Measurements from ENCODE around the gene PTPRJ. TPM values are rescaled to one million over a fixed set of nuclear protein-coding genes. Genes with fewer than 3 reads are reported as not detected.
"Not testable (repeated sequence)": the region's sequence is repeated elsewhere in the genome, so short reads cannot be mapped to it uniquely, and the experiment has no call there.

PTPRJ gene
- total RNA-seq, 1 donor from 2014 or later: 34.9 TPM

- TF ChIP-seq, protein P1, sequence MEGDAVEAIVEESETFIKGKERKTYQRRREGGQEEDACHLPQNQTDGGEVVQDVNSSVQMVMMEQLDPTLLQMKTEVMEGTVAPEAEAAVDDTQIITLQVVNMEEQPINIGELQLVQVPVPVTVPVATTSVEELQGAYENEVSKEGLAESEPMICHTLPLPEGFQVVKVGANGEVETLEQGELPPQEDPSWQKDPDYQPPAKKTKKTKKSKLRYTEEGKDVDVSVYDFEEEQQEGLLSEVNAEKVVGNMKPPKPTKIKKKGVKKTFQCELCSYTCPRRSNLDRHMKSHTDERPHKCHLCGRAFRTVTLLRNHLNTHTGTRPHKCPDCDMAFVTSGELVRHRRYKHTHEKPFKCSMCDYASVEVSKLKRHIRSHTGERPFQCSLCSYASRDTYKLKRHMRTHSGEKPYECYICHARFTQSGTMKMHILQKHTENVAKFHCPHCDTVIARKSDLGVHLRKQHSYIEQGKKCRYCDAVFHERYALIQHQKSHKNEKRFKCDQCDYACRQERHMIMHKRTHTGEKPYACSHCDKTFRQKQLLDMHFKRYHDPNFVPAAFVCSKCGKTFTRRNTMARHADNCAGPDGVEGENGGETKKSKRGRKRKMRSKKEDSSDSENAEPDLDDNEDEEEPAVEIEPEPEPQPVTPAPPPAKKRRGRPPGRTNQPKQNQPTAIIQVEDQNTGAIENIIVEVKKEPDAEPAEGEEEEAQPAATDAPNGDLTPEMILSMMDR (IDR thresholded peaks at IDR 0.05): no peak
- ATAC-seq (peak; percentile 49), DNase-seq (no peak)
- peaks cover 34% of the 10 kb centered on the region for H3K4me1 ChIP-seq
- H3K9me3 ChIP-seq: no peaks in the 10 kb centered on the region
- H3K27me3 ChIP-seq: no peaks in the 10 kb centered on the region
- no peak overlapping the region for H3K4me3 ChIP-seq
- no peaks in the 10 kb centered on the region for H3K36me3 ChIP-seq
- intact Hi-C loops (cut with DNase I): no loop called here
- H3K27ac ChIP-seq: no peak overlapping the region
These were observed 38.3 kb upstream of the PTPRJ start for GRCh38 chr11:47941907-47942558.

DNA sequence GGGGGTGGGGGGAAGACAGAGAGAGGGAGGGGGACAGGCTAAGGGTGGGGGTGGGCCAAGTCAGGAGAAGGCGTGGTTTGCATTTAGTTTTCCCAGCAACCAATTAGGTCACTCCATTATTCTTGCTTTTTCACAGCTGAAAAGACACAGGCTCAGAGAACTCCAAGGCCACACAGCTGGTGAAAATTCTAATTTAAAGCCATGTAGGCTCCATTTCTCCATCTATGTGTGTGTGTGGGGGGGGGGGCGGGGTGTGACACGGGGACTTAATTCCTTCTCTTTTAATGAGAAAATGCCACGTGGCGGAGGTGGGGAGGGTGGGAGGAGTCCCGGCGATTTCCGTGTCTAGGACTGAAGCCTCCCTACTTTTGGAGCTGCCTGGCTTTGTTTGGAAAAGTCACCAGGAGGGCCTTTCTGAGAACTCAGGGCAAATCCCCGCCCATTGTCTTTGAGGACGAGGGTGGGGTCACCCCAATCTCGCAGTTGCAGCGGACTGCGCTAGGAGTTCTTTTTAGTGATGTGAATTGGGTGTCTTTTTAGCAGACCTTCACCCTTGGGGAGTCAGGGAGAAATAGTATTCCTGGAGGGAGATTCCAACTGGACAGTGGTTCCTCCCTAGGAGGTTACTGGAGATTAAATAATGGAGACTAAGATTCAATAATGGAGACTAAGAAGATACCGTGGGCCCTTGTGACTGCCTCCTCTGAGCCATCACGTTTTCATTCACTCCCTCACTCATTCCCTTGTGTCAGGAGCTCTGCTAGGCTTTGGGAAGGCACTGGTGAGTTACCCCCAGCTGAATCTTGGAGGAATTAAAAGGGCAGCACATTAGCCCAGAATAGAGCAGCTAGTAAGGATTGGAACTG, 36.4 kb upstream of the PTPRJ start:
- H3K9me3 ChIP-seq: no peaks in the 10 kb centered on the region
- ATAC-seq: peak; percentile 48
- no peak overlapping the region for H3K4me3 ChIP-seq
- no peaks in the 10 kb centered on the region for H3K36me3 ChIP-seq
- intact Hi-C loops (cut with DNase I): no loop called here
- peak; percentile 74 for DNase-seq
- TF ChIP-seq, protein P1 (IDR thresholded peaks at IDR 0.05): no peak
- H3K4me1 ChIP-seq: peaks cover 25% of the 10 kb centered on the region
- no peaks in the 10 kb centered on the region for H3K27me3 ChIP-seq
- no peak overlapping the region for H3K27ac ChIP-seq

- H3K4me3 ChIP-seq: no peak overlapping the region
- no peaks in the 10 kb centered on the region for H3K9me3 ChIP-seq
- H3K27ac ChIP-seq: no peak overlapping the region
- H3K27me3 ChIP-seq: no peaks in the 10 kb centered on the region
- no peak for ATAC-seq
- H3K4me1 ChIP-seq: peaks cover 23% of the 10 kb centered on the region
- TF ChIP-seq, protein P1 (IDR thresholded peaks at IDR 0.05): no peak
- no peaks in the 10 kb centered on the region for H3K36me3 ChIP-seq
- intact Hi-C loops (cut with DNase I): no loop called here
- DNase-seq: no peak
These were observed 35.7 kb upstream of the PTPRJ start for GRCh38 chr11:47944632-47945031.

DNA sequence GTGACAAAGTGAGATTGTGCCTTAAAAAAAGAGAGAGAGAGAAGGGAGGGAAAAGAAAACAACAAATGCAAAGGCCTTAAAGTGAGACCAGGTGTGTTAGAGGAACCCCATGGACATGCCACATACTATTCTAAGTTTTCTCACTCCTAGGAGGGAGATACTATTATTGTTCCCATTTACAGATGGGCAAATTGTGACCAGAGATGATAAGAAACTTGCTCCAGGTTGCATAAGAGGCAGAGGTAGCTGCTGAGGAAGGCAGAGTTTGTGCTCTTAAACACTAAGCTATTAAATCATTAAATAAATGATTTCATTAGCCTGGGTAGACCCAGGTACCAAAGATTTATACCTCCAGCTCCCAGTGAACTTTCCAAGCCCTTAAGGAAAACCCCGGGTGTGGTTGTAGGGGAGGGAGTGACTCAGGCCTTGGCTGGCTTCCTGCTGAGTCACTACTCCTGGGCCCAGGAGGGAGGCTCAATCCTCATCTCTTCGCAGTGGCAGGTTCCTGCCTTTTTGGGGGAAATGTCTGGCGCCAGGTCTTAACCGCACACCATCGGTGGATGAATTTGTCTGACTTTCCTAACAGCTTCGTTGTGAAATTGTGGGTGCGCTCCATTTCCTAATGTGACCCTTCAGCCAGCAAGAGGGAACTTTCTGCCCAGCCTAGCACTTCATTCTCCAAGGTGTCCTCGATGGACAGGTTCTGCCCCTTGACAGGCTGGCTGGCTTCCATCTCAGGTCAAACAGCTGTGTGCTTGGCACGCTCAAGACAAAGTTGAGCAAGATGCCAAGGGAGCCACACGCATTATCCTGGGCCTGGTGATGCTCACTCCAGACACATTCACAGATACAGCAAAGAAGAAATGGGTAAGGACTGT, 33.4 kb upstream of the PTPRJ start:
- Histone ChIP-seq H3K4me1 (peaks cover 22% of the 10 kb centered on the region), H3K9me3 (no peaks in the 10 kb centered on the region), H3K27me3 (no peaks in the 10 kb centered on the region), H3K4me3 (no peak overlapping the region), H3K36me3 (no peaks in the 10 kb centered on the region), H3K27ac (peak overlapping the region; percentile 36)
- ATAC-seq (peak; percentile 88), DNase-seq (peak; percentile 87)
- intact Hi-C loops (cut with DNase I): no loop called here
- TF ChIP-seq, protein P1 (IDR thresholded peaks at IDR 0.05): no peak

DNA sequence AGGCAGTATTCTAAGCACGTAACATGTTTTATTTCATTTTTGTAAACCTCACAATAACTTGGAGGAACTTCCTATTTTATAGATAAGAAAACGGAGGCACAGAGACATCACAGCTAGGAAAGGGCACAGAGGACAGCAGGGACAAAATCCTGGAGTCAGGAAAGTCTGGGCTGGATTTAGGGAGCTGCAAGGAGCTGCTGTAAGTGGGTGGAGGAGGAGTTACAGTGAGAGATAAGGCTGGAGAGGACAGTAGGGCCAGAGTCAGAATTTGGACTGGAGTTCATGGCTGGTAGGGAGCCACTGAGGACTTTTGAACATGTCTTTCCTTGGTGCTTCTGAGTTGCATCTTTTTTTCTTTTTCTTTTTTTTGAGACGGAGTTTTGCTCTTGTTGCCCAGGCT, 32.2 kb upstream of the PTPRJ start:
- no peaks in the 10 kb centered on the region for H3K9me3 ChIP-seq
- DNase-seq (no peak), ATAC-seq (peak; percentile 19)
- no peaks in the 10 kb centered on the region for H3K27me3 ChIP-seq
- peaks cover 17% of the 10 kb centered on the region for H3K4me1 ChIP-seq
- no peaks in the 10 kb centered on the region for H3K36me3 ChIP-seq
- no peak overlapping the region for H3K27ac ChIP-seq
- TF ChIP-seq, protein P1 (IDR thresholded peaks at IDR 0.05): no peak
- intact Hi-C loops (cut with DNase I): no loop called here
- H3K4me3 ChIP-seq: no peak overlapping the region

GRCh38 chr11:47949001-47949675, 31.2 kb upstream of the PTPRJ start:
- intact Hi-C loops (cut with DNase I); ATAC-seq: not testable (repeated sequence)

More at GRCh38 chr11:47949001-47949675, 31.2 kb upstream of the PTPRJ start:
- not testable (repeated sequence) for H3K9me3 ChIP-seq, DNase-seq, H3K36me3 ChIP-seq, H3K27ac ChIP-seq, H3K27me3 ChIP-seq, H3K4me3 ChIP-seq
- peaks cover 17% of the 10 kb centered on the region for H3K4me1 ChIP-seq
